ENCODE results near the gene ZCCHC10.
A peak's percentile ranks its signal among the peaks of the same experiment; 100 is the strongest.
"Not testable (repeated sequence)": the region's sequence is repeated elsewhere in the genome, so short reads cannot be mapped to it uniquely, and the experiment has no call there.

ZCCHC10 gene

GRCh38 chr5:133025804-133026663 is at the start of gene ZCCHC10:
TSS of gene ZCCHC10 (minus strand) at chr5:133026549. CDS start at chr5:133026537, 12 bp downstream.
- peak; percentile 92 for DNase-seq (ENCODE audit: low spot score)

- DNase-seq (ENCODE audit: low spot score) = peak; percentile 52
Measured at GRCh38 chr5:133075572-133076536, 49.5 kb upstream of the ZCCHC10 start.

GRCh38 chr5:133072021-133072420 is 45.7 kb upstream of the ZCCHC10 start:
- no peak for DNase-seq (ENCODE audit: low spot score)

DNA sequence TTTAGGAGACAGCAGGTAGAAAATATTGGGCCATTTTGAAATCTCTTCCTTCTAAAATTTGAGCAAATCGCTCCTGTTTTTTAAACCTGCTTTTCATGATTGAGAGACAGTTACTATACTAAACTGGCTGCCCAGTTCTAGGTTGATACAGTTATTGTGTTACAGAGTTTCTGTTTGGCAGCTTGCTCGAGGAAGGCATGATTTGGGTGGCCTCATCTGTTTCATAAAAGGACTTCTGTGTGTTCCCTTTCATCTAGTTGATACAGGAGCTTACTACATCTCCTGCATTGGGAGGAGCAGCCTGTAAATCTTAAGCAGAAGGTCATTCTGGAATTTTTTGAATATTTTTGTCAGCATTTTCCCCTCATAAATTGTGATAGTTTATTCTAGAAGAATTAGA is 39.7 kb upstream of the ZCCHC10 start:
- no peak for DNase-seq (ENCODE audit: low spot score)

DNA sequence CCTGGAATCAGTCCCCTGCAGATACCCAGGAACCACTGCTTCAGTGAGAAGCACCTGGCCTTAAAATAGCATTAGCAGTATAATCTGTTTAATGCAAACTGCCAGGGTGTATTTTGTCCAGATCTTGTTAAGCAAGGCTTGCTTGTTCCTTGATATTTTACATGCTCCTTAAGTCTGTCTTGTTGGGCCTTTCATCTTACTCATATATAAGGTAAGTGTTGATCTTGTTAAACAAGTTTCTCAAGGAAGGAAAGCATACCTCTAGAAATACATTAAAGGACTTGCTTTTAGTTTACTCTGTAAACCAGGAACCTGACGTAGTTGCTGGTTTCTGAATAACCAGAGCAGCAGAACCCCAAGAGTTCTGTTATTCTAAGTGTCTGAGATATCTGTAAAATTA is 39.1 kb upstream of the ZCCHC10 start:
- DNase-seq (ENCODE audit: low spot score) = no peak

DNA sequence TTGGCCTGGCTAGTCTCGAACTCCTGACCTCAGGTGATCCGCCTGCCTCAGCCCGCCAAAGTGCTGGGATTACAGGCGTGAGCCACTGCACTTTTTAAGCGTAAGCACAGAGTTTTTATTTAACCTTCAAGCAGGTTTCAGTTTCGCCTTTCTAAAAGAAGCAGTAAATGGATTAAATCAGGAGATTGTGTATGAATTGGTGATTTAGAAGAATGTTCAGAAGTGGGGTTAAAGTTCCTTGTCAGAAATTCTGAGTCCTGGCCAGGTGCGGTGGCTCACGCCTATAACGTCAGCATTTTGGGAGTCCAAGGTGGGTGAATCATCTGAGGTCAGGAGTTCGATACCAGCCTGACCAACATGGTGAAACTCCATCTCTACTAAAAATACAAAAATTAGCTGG is 37.6 kb upstream of the ZCCHC10 start:
- DNase-seq (ENCODE audit: low spot score) = no peak

- no peak for DNase-seq (ENCODE audit: low spot score)
Measured at GRCh38 chr5:133062276-133062675, 35.9 kb upstream of the ZCCHC10 start.

- DNase-seq (ENCODE audit: low spot score) = no peak
Measured at GRCh38 chr5:133059621-133060020, 33.3 kb upstream of the ZCCHC10 start.

- no peak for DNase-seq (ENCODE audit: low spot score)
Measured at GRCh38 chr5:133056891-133057290, 30.5 kb upstream of the ZCCHC10 start.

DNA sequence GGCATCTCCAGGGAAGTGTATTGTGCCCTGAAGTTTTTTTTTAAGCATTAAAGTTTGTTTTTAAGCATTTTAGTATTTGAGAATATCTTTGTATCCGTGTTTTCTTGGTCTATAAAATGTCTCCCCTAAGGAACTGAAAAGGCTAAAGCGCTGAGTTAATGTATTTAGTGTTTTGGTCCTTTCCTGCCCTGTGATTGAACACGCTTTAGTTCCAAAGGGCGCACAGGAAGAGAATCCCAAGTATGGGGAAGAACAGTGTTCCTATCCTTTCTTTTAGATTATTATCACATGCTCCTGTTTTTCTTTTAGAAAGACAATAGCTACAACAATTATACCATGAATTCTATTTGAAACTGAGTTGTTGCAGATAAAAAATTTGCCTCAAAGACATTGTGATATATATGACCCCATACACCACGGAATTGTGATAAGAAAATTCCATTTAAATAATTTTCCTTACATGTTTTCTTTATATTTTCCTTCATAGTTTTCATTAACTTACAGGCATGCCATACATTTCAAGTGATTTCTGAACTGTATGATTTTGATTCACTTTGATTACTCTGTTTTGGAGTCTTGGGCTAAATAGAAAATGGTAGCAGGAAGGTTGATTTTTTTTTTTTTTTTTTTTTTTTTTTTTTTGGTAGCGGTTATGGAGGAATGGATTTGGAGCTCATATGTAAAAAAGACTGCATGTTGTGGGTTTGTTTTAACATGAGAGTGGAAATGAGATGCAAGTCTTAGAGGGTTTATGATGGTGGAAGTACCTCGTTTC is 28.5 kb upstream of the ZCCHC10 start:
- DNase-seq (ENCODE audit: low spot score) = no peak

- no peak for DNase-seq (ENCODE audit: low spot score)
Measured at GRCh38 chr5:133053448-133053847, 27.1 kb upstream of the ZCCHC10 start.

DNA sequence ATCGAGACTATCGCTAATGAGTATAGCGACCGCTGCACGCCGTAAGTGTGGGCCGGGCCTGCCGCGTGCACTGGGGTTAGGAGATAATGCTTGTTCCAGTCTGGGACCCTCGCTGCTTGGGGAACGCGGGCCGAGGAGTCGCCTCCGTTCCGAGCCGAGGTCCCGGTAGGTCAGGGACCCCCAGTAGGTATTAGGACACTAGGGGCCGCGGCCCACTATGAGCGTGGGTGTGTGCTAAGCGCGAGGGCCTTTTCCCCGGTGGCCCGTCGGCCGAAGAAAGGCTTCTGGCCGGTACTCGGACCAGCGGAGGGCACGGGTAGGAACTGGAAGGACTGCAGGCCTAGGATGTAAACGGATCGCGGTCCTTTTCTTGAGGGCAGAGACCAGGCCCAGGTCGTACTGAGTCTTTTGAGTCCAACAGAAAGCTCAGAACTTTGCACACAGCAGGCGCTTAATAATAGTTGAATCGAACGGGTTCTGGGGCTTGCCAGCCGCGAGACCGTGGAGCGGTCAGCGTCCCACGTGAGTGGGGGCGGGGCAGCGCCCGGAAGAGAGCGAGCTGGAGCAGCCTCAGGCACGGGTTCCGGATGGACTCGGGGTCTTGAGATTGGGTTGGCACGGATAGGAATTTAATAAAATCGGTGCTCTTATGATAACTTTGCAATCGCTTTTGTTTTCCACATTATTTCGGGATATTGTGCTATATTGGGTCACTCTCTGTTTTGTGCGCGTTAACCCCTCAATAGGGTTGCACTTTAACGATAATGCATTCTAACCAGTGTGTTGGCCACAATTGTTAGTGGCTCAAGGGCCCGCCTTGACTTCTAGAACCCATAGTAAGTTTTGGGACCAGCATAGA is 26.2 kb upstream of the ZCCHC10 start:
- peak; percentile 70 for DNase-seq (ENCODE audit: low spot score)

- peak; percentile 96 for DNase-seq (ENCODE audit: low spot score)
Measured at GRCh38 chr5:133051542-133052316, 25.4 kb upstream of the ZCCHC10 start, which contains the start of gene HSPA4. TSS of gene HSPA4 (plus strand) at chr5:133052013. CDS start at chr5:133052251, 238 bp downstream.

DNA sequence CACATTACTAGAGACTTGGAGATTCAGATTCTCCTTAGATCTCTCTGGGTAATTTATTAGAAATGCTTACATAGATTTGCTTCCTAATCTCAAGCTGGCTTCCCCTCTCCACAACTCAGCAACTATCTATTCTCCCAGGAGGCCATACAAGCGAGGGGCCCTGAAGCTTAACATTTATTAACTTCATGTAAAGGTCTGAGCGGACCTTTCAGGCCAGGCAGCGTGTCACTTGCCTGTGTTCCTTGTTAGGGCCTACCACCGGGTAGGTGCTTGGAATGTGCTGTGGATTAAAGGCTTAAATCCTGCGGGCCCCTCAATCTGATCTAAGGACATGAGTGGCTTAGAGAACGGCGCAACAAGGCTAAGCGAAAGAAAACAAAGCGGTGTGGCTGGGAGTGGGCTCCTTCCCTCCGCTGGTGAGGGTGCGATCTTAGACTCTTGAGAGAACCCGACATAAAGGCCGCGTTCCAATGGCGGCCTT is 24.8 kb upstream of the ZCCHC10 start:
- no peak for DNase-seq (ENCODE audit: low spot score)

GRCh38 chr5:133050521-133050920 is 24.2 kb upstream of the ZCCHC10 start:
- no peak for DNase-seq (ENCODE audit: low spot score)

DNA sequence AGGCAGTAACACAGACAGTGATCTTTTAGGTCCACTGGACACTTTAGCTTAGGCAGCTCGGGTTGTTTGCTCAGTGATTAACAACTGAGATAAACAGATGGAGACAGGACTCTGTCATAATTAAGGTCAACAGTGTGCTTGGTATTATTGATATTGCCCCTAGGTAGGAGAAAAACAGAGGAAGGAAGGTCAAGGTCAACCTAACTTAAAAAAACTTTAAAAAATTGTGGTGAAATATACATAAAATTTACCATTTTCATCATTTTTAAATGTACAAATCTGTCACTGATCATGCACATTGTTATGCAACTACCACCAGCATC is 23.3 kb upstream of the ZCCHC10 start:
- no peak for DNase-seq (ENCODE audit: low spot score)

DNA sequence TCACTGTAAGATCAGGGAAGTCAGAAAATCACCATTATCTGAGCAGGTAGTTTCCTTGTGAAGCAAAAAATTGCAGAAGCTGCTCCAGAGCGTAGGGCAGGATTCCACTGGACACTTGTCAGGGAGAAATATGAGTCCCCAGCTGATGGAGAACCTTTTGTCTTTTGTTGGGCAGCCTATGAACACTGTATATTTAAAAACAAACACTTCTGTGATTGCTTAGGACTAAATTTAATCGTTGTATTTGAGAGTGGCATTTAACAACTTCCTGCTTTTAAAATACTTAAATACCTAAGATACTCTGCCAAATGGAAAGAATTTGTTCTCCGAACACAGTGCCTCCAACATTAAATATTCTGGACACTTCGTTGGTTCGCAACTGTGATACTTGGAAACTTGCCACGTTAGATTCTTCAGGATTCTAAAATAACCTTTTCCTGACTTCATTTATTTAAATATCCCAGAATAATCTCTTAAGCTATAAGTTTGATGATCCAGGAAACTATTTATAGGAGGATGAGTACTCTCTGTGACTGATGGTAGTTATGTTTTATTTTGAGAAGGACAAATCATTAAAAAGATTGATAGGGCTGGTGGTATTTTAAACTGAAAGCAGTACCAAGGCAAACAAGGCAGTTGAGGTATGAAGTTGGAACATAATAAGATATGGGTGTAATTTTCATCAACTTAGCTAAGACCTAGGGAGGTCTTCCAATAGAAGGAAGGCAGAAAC is 22.8 kb upstream of the ZCCHC10 start:
- peak; percentile 52 for DNase-seq (ENCODE audit: low spot score)

- DNase-seq (ENCODE audit: low spot score) = no peak
Measured at GRCh38 chr5:133047404-133047803, 21.1 kb upstream of the ZCCHC10 start.

DNA sequence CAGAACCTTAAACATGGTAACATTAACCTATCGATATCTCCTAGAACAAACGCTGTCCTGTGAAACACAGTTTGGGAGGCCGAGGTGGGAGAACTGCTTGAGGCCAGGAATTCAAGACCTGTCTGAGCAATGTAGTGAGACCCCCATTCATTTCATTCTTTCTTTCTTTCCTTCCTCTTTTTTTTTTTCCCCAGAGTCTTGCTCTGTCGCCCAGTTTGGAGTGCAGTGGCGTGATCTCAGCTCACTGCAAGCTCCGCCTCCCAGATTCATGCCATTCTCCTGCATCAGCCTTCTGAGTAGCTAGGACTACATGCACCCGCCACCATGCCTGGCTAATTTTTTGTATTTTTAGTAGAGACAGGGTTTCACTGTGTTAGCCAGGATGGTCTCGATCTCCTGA is 20.2 kb upstream of the ZCCHC10 start:
- not testable (repeated sequence) for DNase-seq (ENCODE audit: low spot score)
